ENCODE data around the gene C14orf132. TPM values are rescaled to one million over a fixed set of nuclear protein-coding genes. Genes with fewer than 3 reads are reported as not detected.

The C14orf132 gene
- polyA plus RNA-seq, 1 donor (not counting 4 experiments of a cell fraction or from before 2014, with no cell fraction given): 1.3 TPM

DNA sequence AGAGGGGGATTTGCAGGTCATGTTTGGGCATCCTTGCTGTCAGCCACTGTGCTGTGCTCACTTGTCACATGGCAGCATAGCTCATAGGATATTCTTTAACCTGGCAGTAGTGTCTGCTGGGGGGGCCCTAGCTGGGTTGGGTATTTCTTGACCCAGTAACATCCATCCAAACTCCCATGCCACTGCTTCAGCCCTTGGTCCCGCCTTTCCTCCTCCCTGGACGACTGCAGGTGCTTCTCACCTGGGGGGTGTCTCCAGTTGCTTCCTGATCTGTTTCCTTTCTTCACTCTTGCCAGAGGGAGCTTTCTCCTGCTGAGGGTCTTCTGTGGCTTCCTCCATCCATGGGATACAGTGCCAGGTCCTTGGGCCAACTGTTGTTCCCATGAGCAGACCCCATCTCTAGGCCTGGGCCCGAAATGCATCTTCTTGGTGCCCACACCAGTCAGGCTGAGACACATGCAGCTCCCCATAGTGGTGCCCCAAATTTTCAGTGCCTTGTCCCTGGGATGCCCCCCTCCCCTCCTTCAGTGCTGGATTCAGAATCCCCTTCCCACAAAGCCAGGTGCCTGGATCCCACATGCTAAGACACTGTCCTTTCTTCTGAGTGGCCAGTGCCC is 20.5 kb downstream of the C14orf132 start:
- no peak overlapping the region for H3K9ac ChIP-seq (ENCODE audit: control insufficient read depth, extremely low read depth, insufficient read depth, low read length)
- no peaks in the 10 kb centered on the region for H3K79me2 ChIP-seq (ENCODE audit: control insufficient read depth, insufficient read depth, low read length)
- no peak overlapping the region for H2AFZ ChIP-seq (ENCODE audit: control insufficient read depth, low read length)
- H3K36me3 ChIP-seq (ENCODE audit: control insufficient read depth in 2 of 2, extremely low read depth in 1 of 2, insufficient read depth in 2 of 2, low read length in 2 of 2): no peaks in the 10 kb centered on the region
- dilution Hi-C loops (cut with MboI; ENCODE audit: extremely low pct_ligation_motif_present, low sequenced_read_pairs): no loop called here
- no peak overlapping the region for H3K27ac ChIP-seq (ENCODE audit: control insufficient read depth, insufficient read depth, low read length)
- peaks cover 6% of the 10 kb centered on the region for H3K27me3 ChIP-seq (ENCODE audit: control insufficient read depth, extremely low read depth, insufficient read depth, low read length)
- peaks cover 3% of the 10 kb centered on the region for H4K20me1 ChIP-seq (ENCODE audit: control insufficient read depth, extremely low read depth, insufficient read depth, low read length)
- no peaks in the 10 kb centered on the region for H3K4me1 ChIP-seq (ENCODE audit: control insufficient read depth, extremely low read depth, insufficient read depth, low read length)
- no peak overlapping the region for H3K4me2 ChIP-seq (ENCODE audit: control insufficient read depth, extremely low read depth, insufficient read depth, low read depth, low read length)
- DNase-seq (ENCODE audit: low read depth, low spot score): no peak
- H3K4me3 ChIP-seq (ENCODE audit: control insufficient read depth in 2 of 3, extremely low read depth in 1 of 3, insufficient read depth in 2 of 3, low read depth in 1 of 3, low read length in 3 of 3): no peak overlapping the region
- TF ChIP-seq, protein P1, sequence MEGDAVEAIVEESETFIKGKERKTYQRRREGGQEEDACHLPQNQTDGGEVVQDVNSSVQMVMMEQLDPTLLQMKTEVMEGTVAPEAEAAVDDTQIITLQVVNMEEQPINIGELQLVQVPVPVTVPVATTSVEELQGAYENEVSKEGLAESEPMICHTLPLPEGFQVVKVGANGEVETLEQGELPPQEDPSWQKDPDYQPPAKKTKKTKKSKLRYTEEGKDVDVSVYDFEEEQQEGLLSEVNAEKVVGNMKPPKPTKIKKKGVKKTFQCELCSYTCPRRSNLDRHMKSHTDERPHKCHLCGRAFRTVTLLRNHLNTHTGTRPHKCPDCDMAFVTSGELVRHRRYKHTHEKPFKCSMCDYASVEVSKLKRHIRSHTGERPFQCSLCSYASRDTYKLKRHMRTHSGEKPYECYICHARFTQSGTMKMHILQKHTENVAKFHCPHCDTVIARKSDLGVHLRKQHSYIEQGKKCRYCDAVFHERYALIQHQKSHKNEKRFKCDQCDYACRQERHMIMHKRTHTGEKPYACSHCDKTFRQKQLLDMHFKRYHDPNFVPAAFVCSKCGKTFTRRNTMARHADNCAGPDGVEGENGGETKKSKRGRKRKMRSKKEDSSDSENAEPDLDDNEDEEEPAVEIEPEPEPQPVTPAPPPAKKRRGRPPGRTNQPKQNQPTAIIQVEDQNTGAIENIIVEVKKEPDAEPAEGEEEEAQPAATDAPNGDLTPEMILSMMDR (optimal IDR thresholded peaks at IDR 0.05 in 1 of 3, IDR thresholded peaks at IDR 0.05 in 1 of 3, conservative IDR thresholded peaks at IDR 0.05 in 1 of 3; ENCODE audit: extremely low read depth in 1 of 3, insufficient read depth in 2 of 3, low read length in 3 of 3): no peak
- no peak for TF ChIP-seq EZH2 (IDR thresholded peaks at IDR 0.05; ENCODE audit: low read length)
- no peak for FAIRE-seq
- no peaks in the 10 kb centered on the region for H3K9me1 ChIP-seq (ENCODE audit: control insufficient read depth, extremely low read depth, insufficient read depth, low read length)
- H3K9me3 ChIP-seq (ENCODE audit: control insufficient read depth, low read depth, low read length): no peaks in the 10 kb centered on the region

DNA sequence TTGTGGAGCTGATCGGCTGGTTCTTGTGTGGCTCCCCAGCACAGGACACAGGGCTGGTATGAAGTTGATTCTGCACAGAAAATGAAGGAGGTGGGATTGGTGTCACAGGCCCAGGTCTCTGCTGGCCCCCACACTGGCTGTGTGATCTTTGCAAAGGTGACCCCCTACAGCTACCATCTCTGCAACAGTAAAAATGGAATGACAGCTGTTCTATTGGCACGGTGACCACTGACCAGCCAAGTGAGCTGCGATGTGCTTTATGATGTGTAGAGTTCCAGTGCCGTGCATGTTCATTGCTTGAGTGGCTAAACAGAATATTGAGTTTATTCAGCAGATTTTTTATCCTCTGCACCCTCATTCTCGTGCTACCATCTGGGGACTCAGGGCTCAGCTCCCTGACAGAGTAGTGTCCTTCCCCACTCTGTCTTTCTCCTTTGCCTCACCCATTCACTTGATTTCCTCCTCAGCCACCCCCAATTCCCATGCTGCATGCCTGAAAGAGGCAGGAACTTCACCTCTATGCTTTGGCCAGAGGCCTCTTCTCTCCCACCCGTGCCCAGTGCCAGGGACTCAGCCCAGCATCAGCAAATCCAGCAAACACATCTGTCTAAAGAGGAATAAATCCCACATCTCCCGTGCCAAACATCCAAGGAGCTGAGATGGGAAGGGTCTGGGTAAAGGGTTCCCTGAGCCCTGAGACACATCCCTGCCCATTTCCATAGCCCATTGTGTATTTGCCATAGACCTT is 21.2 kb downstream of the C14orf132 start:
- H3K9me1 ChIP-seq (ENCODE audit: control insufficient read depth, extremely low read depth, insufficient read depth, low read length): no peaks in the 10 kb centered on the region
- FAIRE-seq (no peak), DNase-seq (ENCODE audit: low read depth, low spot score) (no peak)
- H3K9ac ChIP-seq (ENCODE audit: control insufficient read depth, extremely low read depth, insufficient read depth, low read length): no peak overlapping the region
- peaks cover 6% of the 10 kb centered on the region for H3K27me3 ChIP-seq (ENCODE audit: control insufficient read depth, extremely low read depth, insufficient read depth, low read length)
- no peak overlapping the region for H3K27ac ChIP-seq (ENCODE audit: control insufficient read depth, insufficient read depth, low read length)
- dilution Hi-C loops (cut with MboI; ENCODE audit: extremely low pct_ligation_motif_present, low sequenced_read_pairs): no loop called here
- H3K79me2 ChIP-seq (ENCODE audit: control insufficient read depth, insufficient read depth, low read length): no peaks in the 10 kb centered on the region
- no peaks in the 10 kb centered on the region for H3K4me1 ChIP-seq (ENCODE audit: control insufficient read depth, extremely low read depth, insufficient read depth, low read length)
- H3K36me3 ChIP-seq (ENCODE audit: control insufficient read depth in 2 of 2, extremely low read depth in 1 of 2, insufficient read depth in 2 of 2, low read length in 2 of 2): no peaks in the 10 kb centered on the region
- no peak overlapping the region for H3K4me3 ChIP-seq (ENCODE audit: control insufficient read depth in 2 of 3, extremely low read depth in 1 of 3, insufficient read depth in 2 of 3, low read depth in 1 of 3, low read length in 3 of 3)
- no peak overlapping the region for H3K4me2 ChIP-seq (ENCODE audit: control insufficient read depth, extremely low read depth, insufficient read depth, low read depth, low read length)
- no peaks in the 10 kb centered on the region for H3K9me3 ChIP-seq (ENCODE audit: control insufficient read depth, low read depth, low read length)
- peaks cover 3% of the 10 kb centered on the region for H4K20me1 ChIP-seq (ENCODE audit: control insufficient read depth, extremely low read depth, insufficient read depth, low read length)
- no peak for TF ChIP-seq EZH2 (IDR thresholded peaks at IDR 0.05; ENCODE audit: low read length)
- TF ChIP-seq, protein P1 (optimal IDR thresholded peaks at IDR 0.05 in 1 of 3, IDR thresholded peaks at IDR 0.05 in 1 of 3, conservative IDR thresholded peaks at IDR 0.05 in 1 of 3; ENCODE audit: extremely low read depth in 1 of 3, insufficient read depth in 2 of 3, low read length in 3 of 3): no peak
- H2AFZ ChIP-seq (ENCODE audit: control insufficient read depth, low read length): no peak overlapping the region

All from keratinocyte (primary cell).